Adrenal gland (tissue), 12 donors: Measurements from ENCODE around the gene TMEM204. TPM values are rescaled to one million over a fixed set of nuclear protein-coding genes. Genes with fewer than 3 reads are reported as not detected.

Experiments
- DNase-seq, 7 donors: peaks; one replicate each; pipeline ENCODE4 v3.0.0-alpha.2; 2019 to 2020
- H3K27ac ChIP-seq, 5 donors: fragments of 200-600 bp; sonication (generic) in 4 of 5; 1 replicate in 3 of 5; 2 replicates in 2 of 5; pipeline versions ENCODE4 v1.5.1 to v1.8.0; 2016 to 2020; ENCODE audit warnings: mild to moderate bottlenecking in 1 of 5
- H3K27me3 ChIP-seq: fragments of 200-600 bp; 2 replicates; pipeline ENCODE4 v1.8.0; 2021
- H3K36me3 ChIP-seq, 2 donors: fragments of 200-600 bp; replicated peaks in 1 of 2; 1 replicate in 1 of 2; 2 replicates in 1 of 2; pipeline versions ENCODE4 v1.5.1 to v1.8.0; 2018 to 2022
- H3K4me1 ChIP-seq, 2 donors: fragments of 200-600 bp; replicated peaks in 1 of 2; 1 replicate in 1 of 2; 2 replicates in 1 of 2; pipeline versions ENCODE4 v1.5.1 to v1.8.0; 2018 to 2021
- H3K4me3 ChIP-seq, 4 donors: fragments of 200-600 bp; sonication (generic) in 3 of 4; one replicate each; pipeline ENCODE4 v1.5.1; 2016 to 2018
- H3K9me3 ChIP-seq, 3 donors: fragments of 200-600 bp; sonication (generic) in 1 of 3; replicated peaks in 1 of 3; 1 replicate in 2 of 3; 2 replicates in 1 of 3; pipeline versions ENCODE4 v1.5.1 to v1.8.0; 2016 to 2021
- CTCF ChIP-seq, 6 experiments: fragments of 450-650 bp in 4 of 6; fragments of 200-600 bp in 2 of 6; sonication (generic) in 1 of 6; IDR thresholded peaks; 1 replicate in 5 of 6; 2 replicates in 1 of 6; pipeline versions ENCODE4 v1.5.1 to v1.8.0; 2016 to 2021; ENCODE audit warnings: antibody characterized with exemption in 6 of 6, mild to moderate bottlenecking in 2 of 6, moderate library complexity in 1 of 6
- POLR2A ChIP-seq, 2 donors: fragments of 450-650 bp; IDR thresholded peaks; one replicate each; pipeline ENCODE4 v1.6.1; 2017; ENCODE audit warnings: antibody characterized with exemption in 2 of 2, mild to moderate bottlenecking in 2 of 2, moderate library complexity in 1 of 2
- WGBS, 4 donors: extraction: QIAGEN DNeasy Blood & Tissue Kit in 2 of 4; methylation state at CpG; one replicate each; pipeline versions ENCODE4 v1.1.5 to v1.1.7; 2013 to 2017; 5-methylcytosine and 5-hydroxymethylcytosine counted together
- intact Hi-C, 2 donors: fragments of 100-400 bp; cut with DNase I; formaldehyde crosslinking; loops; one replicate each; pipeline versions ENCODE4 v1.14.1 to v1.15.0; 2022 to 2023
- polyA plus RNA-seq, 3 donors: library from polyadenylated mRNA; stranded (reverse); fragments of 200-250 nt in 2 of 3; fragments of 350-450 nt in 1 of 3; fragmentation: Illumina TruSeq in 1 of 3; extraction: RNeasy Lipid Tissue Mini Kit (QIAGEN cat#74804) in 1 of 3; gene quantifications; one replicate each; pipeline ENCODE4 v1.2.3, GENCODE V29; 2013 to 2014
- total RNA-seq, 9 donors: library from RNA; depleted of rRNA in 4 of 9; stranded (reverse); fragments of >200 nt in 4 of 9; fragments of 120-200 nt in 1 of 9; fragmentation: NEBNext Ultra II Directional in 1 of 9; extraction: Animal tissue kit (Norgen Biotek cat#: 25700) in 1 of 9; gene quantifications; one replicate each; pipeline versions ENCODE4 v1.1.0 to v1.2.4, GENCODE V29; 2013 to 2023
- donor health status: healthy with polysubstance abuse.
- donor health status: Bipolar disorder and iron deficiency.
- donor health status: DM: yes; HTN: yes; CAD: no.
- donor health status: DM: no; HTN: no; CAD: no.
- donor health status: DM: no; HTN: no; CAD: no.
- donor health status: DM: yes; HTN: yes; CAD: no.

The TMEM204 gene
- total and polyA plus RNA-seq, 12 donors, result 7.4 to 77.2 (median 26.0) TPM

GRCh38 chr16:1496464-1496863 is 37.0 kb upstream of the TMEM204 start:
- no peak for DNase-seq
- TF ChIP-seq POLR2A (IDR thresholded peaks at IDR 0.05) (no peak), CTCF (IDR thresholded peaks at IDR 0.05) (no peak)
- Histone ChIP-seq H3K4me1 (peaks cover 9 to 17% of the 10 kb centered on the region in 2 donors), H3K27ac (no peak overlapping the region), H3K9me3 (no peaks in the 10 kb centered on the region), H3K4me3 (no peak overlapping the region), H3K36me3 (peaks cover 0 to 59% of the 10 kb centered on the region in 2 donors), H3K27me3 (no peaks in the 10 kb centered on the region)
- intact Hi-C loops, result no loop called here
- WGBS, 4 donors, result 90 to 94% (median 94%) methylated on average over 9 to 25 of the region's 25 CpGs

DNA sequence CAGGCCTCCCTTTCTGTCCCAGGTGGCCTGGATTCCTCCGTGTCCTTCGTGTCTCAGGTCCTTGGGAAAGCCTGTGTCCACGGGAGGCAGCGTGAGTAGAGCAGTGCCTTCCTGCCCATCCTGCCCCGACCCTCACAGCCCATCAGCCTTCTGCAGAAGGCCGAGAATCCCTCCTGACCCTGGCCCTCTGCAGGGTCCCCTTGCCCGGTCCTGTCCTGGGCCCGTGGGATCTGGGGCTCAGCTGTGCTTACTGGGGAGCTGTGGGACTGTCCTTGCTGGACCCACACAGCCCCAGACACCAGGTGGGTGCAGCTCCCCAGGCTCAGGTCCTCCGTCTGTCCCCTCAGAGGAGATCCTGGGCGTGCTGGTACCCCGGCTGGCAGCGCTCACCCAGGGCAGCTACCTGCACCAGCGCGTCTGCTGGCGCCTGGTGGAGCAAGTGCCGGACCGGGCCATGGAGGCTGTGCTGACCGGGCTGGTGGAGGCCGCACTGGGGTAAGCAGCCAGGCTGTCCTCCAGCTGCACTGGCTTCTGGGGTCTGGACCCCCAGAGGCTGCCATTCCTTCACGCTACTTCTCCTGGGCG is 36.4 kb upstream of the TMEM204 start:
- peaks cover 9 to 17% of the 10 kb centered on the region in 2 donors for H3K4me1 ChIP-seq
- peaks cover 0 to 65% of the 10 kb centered on the region in 2 donors for H3K36me3 ChIP-seq
- TF ChIP-seq POLR2A (IDR thresholded peaks at IDR 0.05) (no peak), CTCF (IDR thresholded peaks at IDR 0.05) (no peak)
- intact Hi-C loops, result no loop called here
- WGBS, 4 donors, result 89 to 95% (median 93%) methylated on average over 6 to 21 of the region's 21 CpGs
- no peak overlapping the region for H3K27ac ChIP-seq
- no peaks in the 10 kb centered on the region for H3K27me3 ChIP-seq
- H3K4me3 ChIP-seq, result no peak overlapping the region
- no peaks in the 10 kb centered on the region for H3K9me3 ChIP-seq
- DNase-seq, result no peak

DNA sequence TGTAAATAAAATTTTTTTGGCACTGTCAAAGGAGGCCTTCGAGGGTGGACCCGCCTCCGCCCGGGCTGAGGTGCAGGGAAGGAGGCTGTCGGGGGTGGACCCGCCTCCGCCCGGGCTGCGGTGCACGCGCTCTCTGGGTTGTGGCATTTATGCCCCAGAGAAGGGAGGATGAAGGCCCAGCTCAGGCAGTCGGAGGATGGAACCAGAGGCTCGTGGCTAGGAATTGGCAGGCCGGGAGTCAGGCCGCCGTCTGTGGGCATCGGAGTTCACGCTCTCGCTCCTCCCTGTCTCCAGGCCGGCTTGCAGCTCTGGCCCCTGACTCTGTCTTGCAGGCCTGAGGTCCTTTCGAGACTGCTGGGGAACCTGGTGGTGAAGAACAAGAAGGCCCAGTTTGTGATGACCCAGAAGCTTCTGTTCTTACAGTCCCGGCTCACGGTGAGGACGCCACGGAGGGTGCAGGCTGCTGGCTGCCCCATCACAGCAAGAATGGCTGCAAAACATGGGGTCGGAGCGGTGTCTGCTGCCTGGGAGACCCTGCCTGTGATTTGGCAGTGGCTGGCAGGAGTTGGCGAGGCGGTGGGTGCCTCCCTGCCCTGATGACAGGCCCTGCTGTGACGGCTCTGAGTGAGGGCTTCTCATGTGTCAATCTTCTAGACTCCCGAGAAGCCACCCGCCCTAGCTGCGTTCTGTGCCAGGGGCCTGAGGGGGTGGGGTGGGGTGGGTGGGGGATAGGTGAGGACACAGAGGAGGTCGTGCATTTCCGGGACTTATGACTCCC is 34.4 kb upstream of the TMEM204 start:
- peaks cover 0 to 79% of the 10 kb centered on the region in 2 donors for H3K36me3 ChIP-seq
- H3K27ac ChIP-seq, result no peak overlapping the region
- TF ChIP-seq POLR2A (IDR thresholded peaks at IDR 0.05), result no peak
- TF ChIP-seq CTCF (IDR thresholded peaks at IDR 0.05), result no peak
- no peak for DNase-seq
- 92 to 95% (median 93%) methylated on average over 21 to 35 of the region's 35 CpGs for WGBS, 4 donors
- no peak overlapping the region for H3K4me3 ChIP-seq
- intact Hi-C loops, result no loop called here
- no peaks in the 10 kb centered on the region for H3K9me3 ChIP-seq
- H3K4me1 ChIP-seq, result peaks cover 5 to 8% of the 10 kb centered on the region in 2 donors
- no peaks in the 10 kb centered on the region for H3K27me3 ChIP-seq

DNA sequence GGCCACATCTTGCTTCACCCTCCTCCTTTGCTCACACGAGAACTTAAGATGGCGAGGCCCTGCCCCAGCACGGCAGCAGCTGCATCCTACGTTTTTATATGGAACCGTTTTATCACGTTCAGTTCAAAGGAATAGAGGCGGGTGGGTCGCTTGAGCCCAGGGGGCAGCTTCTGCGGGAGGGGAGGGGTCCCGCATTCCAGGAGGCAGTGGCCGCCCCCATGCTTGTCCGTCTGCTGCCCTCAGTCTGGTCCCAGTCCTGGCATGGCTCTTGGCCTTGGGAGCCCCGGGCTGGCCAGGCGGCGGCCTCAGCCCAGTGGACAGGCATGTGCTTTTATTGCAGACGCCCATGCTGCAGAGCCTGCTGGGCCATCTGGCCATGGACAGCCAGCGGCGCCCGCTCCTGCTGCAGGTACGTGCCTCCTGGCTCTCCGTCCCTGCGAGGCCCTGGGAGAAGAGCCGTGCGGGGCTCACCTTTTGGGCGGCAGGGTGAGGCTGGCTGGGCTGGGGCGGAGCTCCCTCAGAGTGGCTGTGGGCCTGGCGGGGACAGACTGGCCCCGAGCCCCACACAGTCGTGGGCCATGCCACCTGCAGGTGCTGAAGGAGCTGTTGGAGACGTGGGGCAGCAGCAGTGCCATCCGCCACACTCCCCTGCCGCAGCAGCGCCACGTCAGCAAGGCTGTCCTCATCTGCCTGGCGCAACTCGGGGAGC is 33.6 kb upstream of the TMEM204 start:
- DNase-seq, result no peak
- Histone ChIP-seq H3K4me1 (no peaks in the 10 kb centered on the region), H3K27me3 (no peaks in the 10 kb centered on the region), H3K27ac (no peak overlapping the region), H3K4me3 (no peak overlapping the region), H3K36me3 (peaks cover 0 to 77% of the 10 kb centered on the region in 2 donors), H3K9me3 (no peaks in the 10 kb centered on the region)
- intact Hi-C loops, result no loop called here
- TF ChIP-seq CTCF (IDR thresholded peaks at IDR 0.05) (no peak), POLR2A (IDR thresholded peaks at IDR 0.05) (no peak)
- WGBS, 4 donors, result 91 to 94% (median 92%) methylated on average over 11 to 36 of the region's 36 CpGs
